ENCODE measurements around the gene TAB2. TPM values are rescaled to one million over a fixed set of nuclear protein-coding genes. Genes with fewer than 3 reads are reported as not detected.

Gene TAB2, protein sequence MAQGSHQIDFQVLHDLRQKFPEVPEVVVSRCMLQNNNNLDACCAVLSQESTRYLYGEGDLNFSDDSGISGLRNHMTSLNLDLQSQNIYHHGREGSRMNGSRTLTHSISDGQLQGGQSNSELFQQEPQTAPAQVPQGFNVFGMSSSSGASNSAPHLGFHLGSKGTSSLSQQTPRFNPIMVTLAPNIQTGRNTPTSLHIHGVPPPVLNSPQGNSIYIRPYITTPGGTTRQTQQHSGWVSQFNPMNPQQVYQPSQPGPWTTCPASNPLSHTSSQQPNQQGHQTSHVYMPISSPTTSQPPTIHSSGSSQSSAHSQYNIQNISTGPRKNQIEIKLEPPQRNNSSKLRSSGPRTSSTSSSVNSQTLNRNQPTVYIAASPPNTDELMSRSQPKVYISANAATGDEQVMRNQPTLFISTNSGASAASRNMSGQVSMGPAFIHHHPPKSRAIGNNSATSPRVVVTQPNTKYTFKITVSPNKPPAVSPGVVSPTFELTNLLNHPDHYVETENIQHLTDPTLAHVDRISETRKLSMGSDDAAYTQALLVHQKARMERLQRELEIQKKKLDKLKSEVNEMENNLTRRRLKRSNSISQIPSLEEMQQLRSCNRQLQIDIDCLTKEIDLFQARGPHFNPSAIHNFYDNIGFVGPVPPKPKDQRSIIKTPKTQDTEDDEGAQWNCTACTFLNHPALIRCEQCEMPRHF
- polyA plus RNA-seq (ENCODE audit: insufficient read length in 4 of 4) = 100 to 1,000 TPM in 2 of 4 donors, 10 to 100 TPM in 2; 80.4 to 111 (median 99.3) TPM

GRCh38 chr6:149317644-149318571 lies at the start of gene TAB2:
TSS of gene TAB2 (plus strand) at chr6:149317712. CDS start at chr6:149369998, 52,286 bp downstream.
- no peak for DNase-seq (ENCODE audit: low read depth in 4 of 4, low spot score in 3 of 4)

DNA sequence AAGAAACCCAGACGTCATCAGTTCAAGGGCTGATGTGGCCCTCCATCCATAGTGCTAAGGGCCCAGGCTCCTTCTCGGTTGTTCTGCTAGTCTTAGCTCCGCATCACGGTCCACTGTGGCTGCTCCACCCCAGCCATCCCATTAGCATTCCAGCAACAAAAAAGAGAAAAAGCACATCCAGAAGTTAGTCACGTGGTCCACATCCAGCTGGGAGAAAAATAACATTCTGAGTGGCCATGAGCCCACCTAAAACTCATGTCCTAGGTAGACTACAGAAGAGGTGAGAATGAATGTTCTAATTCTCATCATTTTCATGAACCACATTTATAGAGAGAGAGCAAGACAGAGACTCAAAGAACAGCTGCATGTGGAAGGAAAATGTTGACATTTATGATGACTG lies 49.4 kb upstream of the TAB2 start:
- DNase-seq (ENCODE audit: low read depth in 4 of 4, low spot score in 3 of 4) = no peak

DNA sequence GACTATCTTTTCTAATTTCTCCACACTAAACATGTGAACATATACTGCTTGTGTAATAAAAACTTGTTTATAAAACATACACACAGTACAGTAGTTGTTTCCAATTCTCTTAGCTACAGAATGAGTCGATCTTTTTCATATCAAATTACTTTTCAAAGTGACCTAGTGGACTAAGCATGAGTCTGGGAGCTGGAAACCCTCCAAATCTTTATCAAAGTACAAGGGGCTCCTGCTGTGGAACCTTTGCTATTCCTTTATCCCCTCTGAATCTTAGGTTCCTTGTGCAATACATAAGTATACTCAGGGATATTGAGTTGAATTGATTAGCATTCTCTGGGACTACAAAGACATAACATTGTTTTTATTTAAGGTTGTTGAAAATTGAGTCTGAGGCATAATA lies 48.7 kb upstream of the TAB2 start:
- DNase-seq (ENCODE audit: low read depth in 4 of 4, low spot score in 3 of 4) = no peak

- DNase-seq (ENCODE audit: low read depth in 4 of 4, low spot score in 3 of 4) = no peak
Measured at GRCh38 chr6:149270616-149271015, 46.9 kb upstream of the TAB2 start.

GRCh38 chr6:149271348-149272340 lies 45.9 kb upstream of the TAB2 start:
- DNase-seq (ENCODE audit: low read depth in 4 of 4, low spot score in 3 of 4) = no peak

- no peak for DNase-seq (ENCODE audit: low read depth in 4 of 4, low spot score in 3 of 4)
Measured at GRCh38 chr6:149273318-149273717, 44.2 kb upstream of the TAB2 start.

GRCh38 chr6:149275621-149276020 lies 41.9 kb upstream of the TAB2 start:
- DNase-seq (ENCODE audit: low read depth in 4 of 4, low spot score in 3 of 4) = no peak

- DNase-seq (ENCODE audit: low read depth in 4 of 4, low spot score in 3 of 4) = no peak
Measured at GRCh38 chr6:149277621-149278020, 39.9 kb upstream of the TAB2 start.

DNA sequence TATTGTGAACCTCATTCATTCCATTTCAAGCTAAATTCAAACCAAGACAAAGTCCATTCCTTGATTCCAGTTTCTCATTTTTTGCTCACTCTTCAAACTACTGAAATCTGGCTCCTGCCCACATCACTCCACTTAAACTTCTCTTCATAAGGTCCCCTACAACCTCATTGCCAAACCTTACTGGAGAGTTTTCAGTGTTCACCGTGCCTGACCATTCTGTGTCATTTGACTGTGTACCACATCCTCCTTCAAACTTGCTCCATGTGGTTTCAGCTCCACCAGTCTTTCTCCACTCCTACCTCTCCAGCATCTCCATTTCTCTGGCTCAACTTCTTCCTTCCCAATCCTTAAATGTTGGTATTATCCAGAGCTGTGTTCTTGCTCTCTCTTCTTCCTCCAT lies 38.5 kb upstream of the TAB2 start:
- no peak for DNase-seq (ENCODE audit: low read depth in 4 of 4, low spot score in 3 of 4)

DNA sequence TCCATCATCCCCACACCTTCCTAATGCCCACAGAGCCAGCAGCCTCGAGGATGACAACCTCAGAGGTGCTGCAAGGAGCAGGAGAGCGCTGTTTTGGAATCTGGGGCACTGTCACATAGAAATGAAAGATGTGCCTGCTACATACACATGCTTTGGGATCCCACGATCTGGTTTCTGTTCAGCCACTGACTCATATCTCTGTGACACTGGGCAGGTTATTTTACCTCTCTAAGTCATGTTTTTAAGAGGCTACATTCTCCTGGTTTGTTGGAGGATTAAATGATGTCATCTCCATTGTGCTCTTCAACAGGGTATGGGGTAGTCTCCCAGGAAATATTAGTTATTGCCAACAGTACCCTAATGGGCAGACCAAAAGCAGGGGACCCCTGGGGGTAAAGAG lies 32.6 kb upstream of the TAB2 start:
- DNase-seq (ENCODE audit: low read depth in 4 of 4, low spot score in 3 of 4) = no peak

- no peak for DNase-seq (ENCODE audit: low read depth in 4 of 4, low spot score in 3 of 4)
Measured at GRCh38 chr6:149285626-149286025, 31.9 kb upstream of the TAB2 start.

DNA sequence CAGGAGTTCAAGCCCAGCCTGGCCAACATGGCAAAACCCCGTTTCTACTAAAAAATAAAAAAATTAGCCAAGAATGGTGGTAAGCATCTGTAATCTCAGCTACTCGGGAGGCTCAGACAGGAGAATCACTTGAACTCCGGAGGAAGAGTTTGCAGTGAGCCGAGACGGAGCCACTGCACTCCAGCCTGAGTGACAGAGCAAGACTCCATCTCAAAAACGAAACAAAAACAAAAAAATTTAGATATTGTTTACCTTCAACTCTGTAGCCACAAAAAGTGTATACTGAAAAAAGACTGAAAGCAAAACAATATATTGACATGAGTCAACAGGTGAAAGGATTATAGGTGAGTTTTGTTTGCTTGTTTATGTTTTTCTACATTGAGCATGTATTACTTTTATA lies 30.6 kb upstream of the TAB2 start:
- no peak for DNase-seq (ENCODE audit: low read depth in 4 of 4, low spot score in 3 of 4)

DNA sequence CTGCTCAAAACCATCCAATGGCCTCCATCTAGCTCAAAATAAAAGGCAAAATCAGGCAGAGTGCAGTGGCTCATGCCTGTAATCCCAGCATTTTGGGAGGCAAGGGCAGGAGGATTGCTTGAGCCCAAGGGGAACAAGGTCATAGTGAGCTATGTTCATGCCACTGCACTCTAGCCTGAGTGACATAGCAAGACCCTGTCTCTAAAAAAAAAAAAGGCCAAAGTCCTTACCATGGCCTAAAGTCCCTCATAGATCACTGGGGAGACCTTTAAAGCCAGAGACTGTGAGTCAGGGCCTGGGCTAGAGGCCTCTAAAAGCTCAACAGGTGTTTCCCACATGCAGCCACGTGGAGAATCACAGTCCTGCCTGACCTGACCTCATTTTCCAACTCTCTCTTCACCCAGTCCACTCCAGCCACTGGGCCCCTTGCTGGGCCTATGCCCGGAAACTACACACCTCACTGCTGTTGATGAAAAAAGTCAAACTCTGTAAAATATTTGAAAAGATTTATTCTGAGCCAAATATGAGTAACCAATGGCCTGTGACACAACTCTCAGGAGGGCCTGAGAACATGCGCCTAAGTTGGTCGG lies 28.2 kb upstream of the TAB2 start:
- no peak for DNase-seq (ENCODE audit: low read depth in 4 of 4, low spot score in 3 of 4)

GRCh38 chr6:149289966-149290365 lies 27.5 kb upstream of the TAB2 start:
- no peak for DNase-seq (ENCODE audit: low read depth in 4 of 4, low spot score in 3 of 4)

GRCh38 chr6:149293244-149293643 lies 24.3 kb upstream of the TAB2 start:
- no peak for DNase-seq (ENCODE audit: low read depth in 4 of 4, low spot score in 3 of 4)

DNA sequence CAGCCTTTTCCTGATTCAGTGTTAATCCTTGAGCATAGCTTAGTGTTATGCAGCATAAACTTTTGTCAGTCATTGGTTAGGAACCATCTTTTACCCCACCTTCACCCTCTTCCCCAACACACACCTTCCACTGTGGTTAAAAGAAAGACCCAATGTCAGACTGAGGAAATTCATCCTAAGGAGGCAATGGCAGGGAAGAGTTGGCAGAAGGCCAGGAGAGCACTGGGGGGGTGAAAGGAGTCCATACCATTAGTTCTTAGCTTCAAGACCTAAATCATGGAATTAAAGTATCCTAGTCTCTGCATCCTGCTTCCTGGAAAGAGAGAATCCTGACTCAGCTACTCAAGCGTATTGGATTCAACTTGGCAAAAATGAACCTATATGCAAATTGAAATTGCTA lies 16.9 kb upstream of the TAB2 start:
- DNase-seq (ENCODE audit: low read depth in 4 of 4, low spot score in 3 of 4) = no peak

GRCh38 chr6:149302723-149303122 lies 14.8 kb upstream of the TAB2 start:
- no peak for DNase-seq (ENCODE audit: low read depth in 4 of 4, low spot score in 3 of 4)

DNA sequence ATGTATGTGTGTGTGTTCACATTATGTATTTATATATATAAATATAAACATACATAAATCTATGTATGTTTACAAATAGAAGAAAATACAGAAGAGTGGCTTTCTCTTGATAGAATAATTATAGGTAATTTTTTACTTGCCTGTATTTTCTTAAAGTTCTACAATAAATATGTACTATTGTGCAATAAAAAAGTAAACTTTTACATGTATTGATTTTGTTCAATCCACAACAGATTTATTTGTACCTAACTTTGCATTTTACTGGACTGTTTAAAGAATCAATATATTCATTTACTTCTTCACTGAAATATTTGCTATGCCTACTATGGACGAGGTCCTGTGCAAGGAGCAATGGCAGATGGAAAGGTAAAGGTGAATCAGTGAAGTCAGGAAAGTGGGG lies 14.0 kb upstream of the TAB2 start:
- no peak for DNase-seq (ENCODE audit: low read depth in 4 of 4, low spot score in 3 of 4)

- no peak for DNase-seq (ENCODE audit: low read depth in 4 of 4, low spot score in 3 of 4)
Measured at GRCh38 chr6:149305372-149305771, 12.1 kb upstream of the TAB2 start.

Measured in left renal pelvis (tissue), 4 donors.